Activated CD4-positive, alpha-beta memory T cell treated with anti-CD3 and anti-CD28 coated beads for 36 hours (primary cell): ENCODE results near the gene TADA2A. TPM values are rescaled to one million over a fixed set of nuclear protein-coding genes. Genes with fewer than 3 reads are reported as not detected.
"Not testable (repeated sequence)": the region's sequence is repeated elsewhere in the genome, so short reads cannot be mapped to it uniquely, and the experiment has no call there.

Source experiments
- CTCF ChIA-PET: fragments of 350-600 bp; sonication (Branson Sonifier 250); formaldehyde crosslinking; loops from one replicate; lab custom pipeline; 2021; ENCODE audit warnings: antibody characterized with exemption, inconsistent platforms; lab: Charles Lee
- POLR2A ChIA-PET: fragments of 350-600 bp; sonication (Branson Sonifier 250); formaldehyde crosslinking; loops from one replicate; lab custom pipeline; 2021; ENCODE audit warnings: antibody characterized with exemption; lab: Charles Lee
- DNase-seq: peaks from one replicate; pipeline ENCODE4 v3.0.0-alpha.2; 2020
- H3K27ac Mint-ChIP-seq: one replicate; pipeline ENCODE4 v1.8.0; 2021; ENCODE audit warnings: mixed read lengths
- H3K27me3 Mint-ChIP-seq: one replicate; pipeline ENCODE4 v1.8.0; 2021; ENCODE audit warnings: mixed read lengths
- H3K36me3 Mint-ChIP-seq: one replicate; pipeline ENCODE4 v1.8.0; 2021; ENCODE audit warnings: mixed read lengths
- H3K4me1 Mint-ChIP-seq: one replicate; pipeline ENCODE4 v1.8.0; 2021; ENCODE audit warnings: low read depth, mixed read lengths
- H3K4me3 Mint-ChIP-seq: one replicate; pipeline ENCODE4 v1.8.0; 2021; ENCODE audit warnings: mild to moderate bottlenecking, mixed read lengths
- H3K9me3 Mint-ChIP-seq: one replicate; pipeline ENCODE4 v1.8.0; 2021; ENCODE audit warnings: mixed read lengths
- intact Hi-C: fragments of 100-400 bp; cut with micrococcal nuclease; formaldehyde crosslinking; loops from one replicate; pipeline ENCODE4 v1.15.1; 2023
- total RNA-seq, 2 experiments: library from RNA; stranded (reverse); gene quantifications; one replicate each; pipeline ENCODE4 v1.2.3, GENCODE V29; 2021

The TADA2A gene
- total RNA-seq, 2 experiments from 2014 or later: 35.8 to 36.5 TPM

DNA sequence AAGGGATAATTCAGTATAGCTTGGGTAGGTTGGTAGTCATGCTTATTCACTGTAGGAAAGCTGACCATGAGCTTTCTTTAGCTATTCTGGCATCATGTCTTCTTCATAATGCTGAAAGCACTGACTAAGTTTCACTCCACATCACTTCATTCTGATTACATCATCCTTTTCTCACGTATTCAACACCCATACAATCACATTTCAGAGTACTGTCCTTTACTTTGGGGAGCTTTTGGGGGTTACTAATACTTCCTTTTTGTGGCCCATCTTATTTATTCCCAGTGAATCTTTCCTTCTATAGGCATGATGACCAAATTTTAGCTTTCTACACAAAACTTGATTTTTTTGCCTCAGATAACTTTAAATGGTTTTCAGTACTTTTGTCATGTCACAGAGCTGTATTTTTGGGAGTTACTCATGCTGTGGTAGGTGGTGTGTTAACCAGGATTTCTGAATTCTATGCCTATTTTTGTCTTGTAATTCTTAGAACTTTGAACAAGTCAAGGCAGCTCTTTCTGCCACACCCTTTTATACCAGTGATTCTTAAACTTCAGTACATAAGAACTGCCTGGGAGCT, 23.5 kb downstream of the TADA2A start:
- CTCF ChIA-PET: interaction anchor here (0.6 to 1.6 kb wide), 12 partner anchors 11 to 304 kb away, joined by 3 to 5 read pairs (median 3); partner anchors contain the start of genes ACACA, C17orf78 and TADA2A
- H3K27ac Mint-ChIP-seq: peak overlapping the region; percentile 97
- DNase-seq: no peak
- peaks cover 32% of the 10 kb centered on the region for H3K4me1 Mint-ChIP-seq
- no peaks in the 10 kb centered on the region for H3K9me3 Mint-ChIP-seq
- H3K4me3 Mint-ChIP-seq: peak overlapping the region; percentile 54
- H3K27me3 Mint-ChIP-seq: no peaks in the 10 kb centered on the region
- POLR2A ChIA-PET: interaction anchor here (0.6 to 2.4 kb wide), 12 partner anchors 20 to 884 kb away, joined by 3 to 15 read pairs (median 5); partner anchors contain the start of genes ACACA, DUSP14 and TADA2A
- intact Hi-C loops: loop anchor here (2.0 kb wide), 3 partner anchors 23 to 59 kb away; partner anchors contain the start of genes ACACA, DUSP14 and TADA2A
- peaks cover 46% of the 10 kb centered on the region for H3K36me3 Mint-ChIP-seq

DNA sequence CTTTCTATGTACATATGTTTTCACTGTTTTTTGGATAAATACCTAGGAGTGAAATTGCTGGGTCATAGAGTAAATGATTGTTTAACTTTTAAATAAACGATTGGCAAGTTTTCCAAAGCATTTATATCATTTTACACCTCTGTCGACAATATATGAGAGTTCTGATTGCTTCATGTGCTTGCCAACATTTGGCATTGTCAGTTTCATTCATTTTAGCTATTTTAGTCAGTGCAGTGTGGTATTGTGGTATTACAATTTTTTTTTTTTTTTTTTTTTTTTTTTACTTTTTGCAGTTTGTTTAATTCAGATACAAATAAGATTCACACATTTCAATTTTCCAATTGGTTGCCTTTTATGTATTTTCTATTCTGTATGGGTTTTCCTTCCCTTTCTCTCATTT, 26.0 kb downstream of the TADA2A start:
- no peak for DNase-seq
- H3K36me3 Mint-ChIP-seq: peaks cover 27% of the 10 kb centered on the region
- ChIA-PET CTCF (no interaction called here), POLR2A (no interaction called here)
- H3K27ac Mint-ChIP-seq: no peak overlapping the region
- H3K4me3 Mint-ChIP-seq: no peak overlapping the region
- no peaks in the 10 kb centered on the region for H3K9me3 Mint-ChIP-seq
- H3K4me1 Mint-ChIP-seq: peaks cover 32% of the 10 kb centered on the region
- no peaks in the 10 kb centered on the region for H3K27me3 Mint-ChIP-seq
- intact Hi-C loops: no loop called here

DNA sequence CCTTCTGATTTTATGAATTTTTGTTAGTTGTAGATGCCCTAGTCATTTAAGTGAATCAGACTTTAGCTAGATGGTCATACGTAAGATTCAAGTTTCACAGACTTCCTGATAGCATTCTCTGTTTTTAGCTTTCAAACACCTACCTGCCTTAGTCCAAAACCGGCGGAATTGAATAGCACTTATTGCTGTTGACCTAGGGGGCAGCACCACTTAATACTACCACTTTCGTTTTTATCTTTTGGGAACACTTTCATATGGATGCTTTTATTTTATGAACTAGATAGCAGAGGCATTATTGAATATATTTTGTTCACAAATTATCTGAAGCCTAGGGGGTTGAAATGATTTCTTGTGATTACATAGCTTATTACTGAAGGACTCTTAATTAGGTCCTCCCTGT, 31.5 kb downstream of the TADA2A start:
- Mint-ChIP-seq H3K27ac (no peak overlapping the region), H3K4me3 (no peak overlapping the region), H3K36me3 (peaks cover 33% of the 10 kb centered on the region), H3K27me3 (no peaks in the 10 kb centered on the region), H3K4me1 (peaks cover 4% of the 10 kb centered on the region), H3K9me3 (no peaks in the 10 kb centered on the region)
- intact Hi-C loops: no loop called here
- CTCF ChIA-PET: interaction anchor here (0.9 to 2.3 kb wide), 6 partner anchors 12 to 65 kb away, joined by 3 to 12 read pairs (median 4); no protein-coding TSS in a partner anchor
- no peak for DNase-seq
- POLR2A ChIA-PET: no interaction called here

DNA sequence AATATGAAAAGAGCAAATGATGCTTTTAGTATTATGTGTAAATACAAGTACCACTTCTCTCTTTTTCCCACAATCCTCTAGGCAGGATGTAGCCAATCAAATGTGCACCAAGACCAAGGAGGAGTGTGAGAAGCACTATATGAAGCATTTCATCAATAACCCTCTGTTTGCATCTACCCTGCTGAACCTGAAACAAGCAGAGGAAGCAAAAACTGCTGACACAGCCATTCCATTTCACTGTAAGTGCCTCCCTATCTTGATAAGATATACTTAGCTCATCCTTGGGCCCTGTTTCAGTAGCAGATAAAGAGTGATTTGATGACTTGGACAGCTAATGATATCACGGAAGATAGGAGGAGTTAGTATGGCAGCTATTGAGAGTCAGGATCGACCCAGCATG, 33.7 kb downstream of the TADA2A start:
- intact Hi-C loops: no loop called here
- H3K4me1 Mint-ChIP-seq: peaks cover 4% of the 10 kb centered on the region
- H3K27ac Mint-ChIP-seq: peak overlapping the region; percentile 6
- no peaks in the 10 kb centered on the region for H3K27me3 Mint-ChIP-seq
- DNase-seq: no peak
- ChIA-PET CTCF (interaction anchor here (1.1 to 1.2 kb wide), 2 partner anchors 10 to 67 kb away, joined by 3 to 4 read pairs; no protein-coding TSS in a partner anchor), POLR2A (interaction anchor here (1.1 kb wide), 1 partner anchor 54 kb away, joined by 3 read pairs; no protein-coding TSS in a partner anchor)
- H3K4me3 Mint-ChIP-seq: no peak overlapping the region
- H3K9me3 Mint-ChIP-seq: no peaks in the 10 kb centered on the region
- peaks cover 38% of the 10 kb centered on the region for H3K36me3 Mint-ChIP-seq

DNA sequence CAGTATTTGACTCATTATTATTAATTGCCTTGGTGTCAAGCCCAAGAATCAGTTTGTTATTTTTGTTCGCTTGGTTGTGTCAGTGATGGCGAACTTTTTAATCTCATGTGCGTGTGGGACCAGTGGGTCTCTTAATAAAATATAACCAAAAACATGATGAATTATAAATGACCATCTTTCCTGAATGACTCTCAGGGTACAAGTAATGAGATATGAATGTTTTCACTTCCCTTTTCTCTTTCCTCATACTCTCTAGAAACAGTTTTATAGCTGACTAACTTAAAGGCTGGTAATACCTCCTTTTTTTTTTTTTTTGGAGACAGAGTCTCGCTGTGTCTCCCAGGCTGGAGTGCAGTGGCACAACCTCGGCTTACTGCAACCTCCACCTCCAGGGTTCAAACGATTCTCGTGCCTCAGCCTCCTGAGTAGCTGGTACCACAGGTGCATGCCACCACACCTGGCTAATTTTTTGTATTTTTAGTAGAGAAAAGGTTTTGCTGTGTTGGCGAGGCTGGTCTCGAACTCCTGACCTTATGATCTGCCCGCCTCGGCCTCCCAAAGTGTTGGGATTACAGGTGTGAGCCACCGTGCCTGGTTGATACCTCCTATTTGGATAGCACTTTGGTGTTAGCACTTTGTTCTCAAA, 34.8 kb downstream of the TADA2A start:
- DNase-seq, H3K27ac Mint-ChIP-seq, H3K4me1 Mint-ChIP-seq, intact Hi-C loops, H3K27me3 Mint-ChIP-seq, H3K4me3 Mint-ChIP-seq, H3K9me3 Mint-ChIP-seq: not testable (repeated sequence)
- H3K36me3 Mint-ChIP-seq: peaks cover 41% of the 10 kb centered on the region
- ChIA-PET CTCF (interaction anchor here (0.6 to 1.2 kb wide), 4 partner anchors 12 to 566 kb away, joined by 3 to 4 read pairs (median 3); no protein-coding TSS in a partner anchor), POLR2A (interaction anchor here (1.1 kb wide), 1 partner anchor 53 kb away, joined by 3 read pairs; no protein-coding TSS in a partner anchor)

DNA sequence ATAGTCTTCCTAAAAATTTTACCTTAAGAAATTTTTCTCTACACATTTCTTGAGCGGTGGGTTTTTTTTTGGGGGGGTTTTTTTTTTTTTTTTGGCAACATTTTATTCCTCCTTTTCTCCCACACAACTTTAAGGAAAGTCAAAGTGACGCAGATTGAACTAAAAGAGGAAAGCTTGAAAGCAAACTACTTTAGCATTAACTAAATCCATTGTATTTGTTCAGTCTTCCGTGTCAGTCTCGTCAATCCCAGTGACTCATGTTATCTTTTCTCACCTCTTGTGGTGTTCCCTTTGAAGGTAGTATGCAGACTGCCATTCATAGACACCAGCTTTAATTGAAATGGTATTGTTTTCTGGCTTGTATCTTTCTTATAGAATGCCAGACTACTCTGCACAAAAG, 39.3 kb downstream of the TADA2A start:
- no peaks in the 10 kb centered on the region for H3K27me3 Mint-ChIP-seq
- no peak for DNase-seq
- H3K27ac Mint-ChIP-seq: no peak overlapping the region
- no peaks in the 10 kb centered on the region for H3K9me3 Mint-ChIP-seq
- no peak overlapping the region for H3K4me3 Mint-ChIP-seq
- H3K4me1 Mint-ChIP-seq: peaks cover 5% of the 10 kb centered on the region
- POLR2A ChIA-PET: no interaction called here
- intact Hi-C loops: no loop called here
- CTCF ChIA-PET: no interaction called here
- peaks cover 44% of the 10 kb centered on the region for H3K36me3 Mint-ChIP-seq

DNA sequence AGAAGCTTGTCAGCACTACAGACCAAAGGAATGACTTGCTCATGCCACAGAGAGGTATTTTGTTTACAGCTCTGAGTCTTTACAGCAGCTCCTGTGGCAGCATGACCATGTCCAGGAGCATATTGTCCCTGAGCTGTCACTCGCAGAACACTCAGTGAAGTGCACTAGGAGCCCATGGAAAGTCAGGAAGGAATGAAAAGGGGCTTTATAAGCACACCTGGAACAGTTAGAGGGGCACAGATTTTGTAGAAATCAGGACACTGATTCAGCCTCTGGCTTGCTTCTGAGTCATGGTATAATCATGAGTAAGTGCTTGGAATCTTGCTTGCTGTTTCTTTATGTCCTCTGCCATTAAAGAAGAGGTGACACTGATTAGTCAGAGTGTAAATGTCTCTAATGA, 41.0 kb downstream of the TADA2A start:
- Mint-ChIP-seq H3K4me3 (no peak overlapping the region), H3K36me3 (peaks cover 41% of the 10 kb centered on the region)

DNA sequence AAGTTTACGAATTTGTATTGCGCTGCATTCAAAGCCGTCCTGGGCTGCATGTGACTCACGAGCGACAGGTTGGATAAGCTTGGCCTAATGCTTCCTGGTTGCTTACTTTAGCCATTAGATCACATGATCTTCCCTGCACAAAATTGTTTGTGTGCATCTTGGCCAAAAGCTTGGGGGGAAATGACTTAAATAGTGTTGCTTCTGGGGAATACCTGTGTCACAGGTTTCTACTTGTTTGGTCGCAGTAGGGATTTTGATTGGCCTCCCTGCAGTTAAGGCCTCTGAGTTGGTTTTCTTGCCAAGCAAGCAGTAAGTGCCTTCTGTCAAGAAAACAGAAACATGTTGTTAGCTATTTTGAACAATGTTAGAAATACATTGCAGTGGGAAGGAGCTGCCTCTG, 43.4 kb downstream of the TADA2A start:
- intact Hi-C loops: no loop called here
- Mint-ChIP-seq H3K4me1 (peaks cover 5% of the 10 kb centered on the region), H3K9me3 (no peaks in the 10 kb centered on the region), H3K27me3 (no peaks in the 10 kb centered on the region), H3K4me3 (no peak overlapping the region), H3K36me3 (peaks cover 34% of the 10 kb centered on the region), H3K27ac (no peak overlapping the region)
- no peak for DNase-seq
- ChIA-PET POLR2A (interaction anchor here (1.5 kb wide), 1 partner anchor 20 kb away, joined by 4 read pairs; no protein-coding TSS in a partner anchor), CTCF (interaction anchor here (0.9 to 2.3 kb wide), 3 partner anchors 12 to 77 kb away, joined by 3 to 12 read pairs (median 6); no protein-coding TSS in a partner anchor)

More for the DNA sequence above, 41.0 kb downstream of the TADA2A start:
- H3K27me3 Mint-ChIP-seq: no peaks in the 10 kb centered on the region
- no peak overlapping the region for H3K27ac Mint-ChIP-seq
- no peak for DNase-seq
- intact Hi-C loops: no loop called here
- ChIA-PET POLR2A (no interaction called here), CTCF (no interaction called here)
- H3K9me3 Mint-ChIP-seq: no peaks in the 10 kb centered on the region
- peaks cover 5% of the 10 kb centered on the region for H3K4me1 Mint-ChIP-seq

DNA sequence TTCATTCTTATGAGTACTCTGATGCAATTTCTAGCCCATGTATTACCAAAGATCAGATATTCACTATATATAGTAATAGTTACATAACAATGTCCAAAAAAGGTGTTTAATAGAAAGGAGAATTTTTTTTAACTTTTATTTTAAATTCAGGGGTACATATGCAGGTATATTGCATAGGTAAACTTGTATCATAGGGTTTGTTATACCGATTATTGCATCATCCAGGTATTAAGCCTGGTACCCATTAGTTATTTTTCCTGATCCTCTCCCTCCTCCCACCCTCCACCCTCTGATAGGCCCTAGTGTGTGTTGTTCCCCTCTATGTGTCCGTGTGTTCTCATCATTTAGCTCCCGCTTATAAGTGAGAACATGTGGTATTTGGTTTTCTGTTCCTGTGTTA, 51.1 kb downstream of the TADA2A start:
- H3K27ac Mint-ChIP-seq, H3K9me3 Mint-ChIP-seq, H3K4me3 Mint-ChIP-seq, POLR2A ChIA-PET, intact Hi-C loops, DNase-seq, H3K27me3 Mint-ChIP-seq, H3K4me1 Mint-ChIP-seq: not testable (repeated sequence)
- H3K36me3 Mint-ChIP-seq: peaks cover 24% of the 10 kb centered on the region
- CTCF ChIA-PET: interaction anchor here (0.9 kb wide), 1 partner anchor 28 kb away, joined by 3 read pairs; no protein-coding TSS in a partner anchor

DNA sequence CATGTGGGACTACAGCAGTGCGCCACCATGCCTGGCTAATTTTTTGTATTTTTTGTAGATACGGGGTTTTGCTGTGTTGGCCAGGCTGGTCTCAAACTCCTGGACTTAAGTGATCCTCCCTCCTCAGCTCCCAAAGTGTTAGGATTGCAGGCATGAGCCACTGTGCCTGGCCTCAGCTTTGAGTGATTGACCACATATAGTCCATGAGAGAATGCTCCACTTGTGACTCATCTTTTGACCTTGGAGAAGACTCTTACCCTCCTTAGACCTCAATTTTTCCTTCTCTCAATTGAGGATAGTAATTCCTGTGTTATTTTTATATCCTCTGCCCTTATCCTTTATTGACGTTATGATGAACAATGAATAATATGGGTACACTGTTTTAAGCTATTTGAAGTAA, 52.1 kb downstream of the TADA2A start:
- H3K9me3 Mint-ChIP-seq: no peaks in the 10 kb centered on the region
- H3K27me3 Mint-ChIP-seq: no peaks in the 10 kb centered on the region
- POLR2A ChIA-PET: no interaction called here
- no peak for DNase-seq
- intact Hi-C loops: no loop called here
- no peak overlapping the region for H3K27ac Mint-ChIP-seq
- peaks cover 7% of the 10 kb centered on the region for H3K4me1 Mint-ChIP-seq
- CTCF ChIA-PET: interaction anchor here (0.9 kb wide), 1 partner anchor 29 kb away, joined by 3 read pairs; no protein-coding TSS in a partner anchor
- H3K4me3 Mint-ChIP-seq: no peak overlapping the region
- H3K36me3 Mint-ChIP-seq: peaks cover 23% of the 10 kb centered on the region

DNA sequence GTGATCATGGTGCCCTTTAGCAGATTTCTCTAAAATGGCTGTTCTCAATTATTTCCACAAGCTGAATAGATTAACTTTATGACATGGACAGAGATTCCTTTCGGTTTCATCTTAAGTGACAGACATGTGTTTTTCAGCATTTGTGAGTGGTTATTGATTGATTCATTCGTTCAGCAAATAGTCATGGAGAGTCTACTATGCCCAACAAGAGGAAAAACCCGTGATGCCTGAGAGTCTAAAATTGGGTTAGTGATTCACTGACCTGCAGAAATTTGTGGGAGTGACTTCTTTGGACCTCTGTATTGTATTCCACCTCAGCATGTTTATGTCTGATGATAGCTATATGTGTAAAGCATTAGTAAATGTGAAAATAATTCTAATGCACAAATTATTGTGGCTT, 55.0 kb downstream of the TADA2A start:
- Mint-ChIP-seq H3K27ac (peak overlapping the region; percentile 63), H3K4me3 (no peak overlapping the region), H3K36me3 (peaks cover 36% of the 10 kb centered on the region), H3K9me3 (no peaks in the 10 kb centered on the region), H3K4me1 (peaks cover 15% of the 10 kb centered on the region), H3K27me3 (no peaks in the 10 kb centered on the region)
- peak; percentile 13 for DNase-seq
- CTCF ChIA-PET: no interaction called here
- intact Hi-C loops: loop anchor here (2.0 kb wide), 1 partner anchor 31 kb away; no protein-coding TSS in a partner anchor
- POLR2A ChIA-PET: interaction anchor here (0.6 kb wide), 1 partner anchor 32 kb away, joined by 4 read pairs; no protein-coding TSS in a partner anchor

DNA sequence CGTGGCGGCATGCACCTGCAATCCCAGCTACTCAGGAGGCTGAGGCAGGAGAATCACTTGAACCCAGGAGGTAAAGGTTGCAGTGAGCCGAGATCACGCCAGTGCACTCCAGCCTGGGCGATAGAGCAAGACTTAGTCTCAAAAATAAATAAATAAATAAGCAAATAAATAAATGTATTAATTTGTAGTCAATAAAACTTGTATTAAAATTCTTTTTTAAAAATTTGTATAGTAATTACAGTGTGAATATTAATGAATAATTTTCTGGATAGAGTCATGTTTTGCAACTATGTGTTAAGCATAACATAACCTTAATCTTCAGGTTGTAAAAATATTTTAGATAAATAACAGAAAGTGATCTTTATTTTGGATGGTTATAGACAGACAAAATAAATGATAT, 55.8 kb downstream of the TADA2A start:
- H3K9me3 Mint-ChIP-seq: no peaks in the 10 kb centered on the region
- no peak overlapping the region for H3K27ac Mint-ChIP-seq
- H3K4me1 Mint-ChIP-seq: peaks cover 15% of the 10 kb centered on the region
- peaks cover 41% of the 10 kb centered on the region for H3K36me3 Mint-ChIP-seq
- no peak overlapping the region for H3K4me3 Mint-ChIP-seq
- intact Hi-C loops: no loop called here
- POLR2A ChIA-PET: interaction anchor here (0.6 kb wide), 1 partner anchor 33 kb away, joined by 4 read pairs; no protein-coding TSS in a partner anchor
- CTCF ChIA-PET: no interaction called here
- no peak for DNase-seq
- no peaks in the 10 kb centered on the region for H3K27me3 Mint-ChIP-seq
